Activated CD4-positive, alpha-beta T cell treated with anti-CD3 and anti-CD28 coated beads, Interleukin-2, Interleukin-4, amounts not matched to agents 100 ng/mL and 50 ng/mL, durations not matched to agents 16 hours and 8 hours (primary cell): ENCODE measurements around the gene CFDP1.

Experiments
- DNase-seq: peaks from one replicate; pipeline ENCODE4 v3.0.0-alpha.2; 2020; ENCODE audit warnings: low spot score

The CFDP1 gene

DNA sequence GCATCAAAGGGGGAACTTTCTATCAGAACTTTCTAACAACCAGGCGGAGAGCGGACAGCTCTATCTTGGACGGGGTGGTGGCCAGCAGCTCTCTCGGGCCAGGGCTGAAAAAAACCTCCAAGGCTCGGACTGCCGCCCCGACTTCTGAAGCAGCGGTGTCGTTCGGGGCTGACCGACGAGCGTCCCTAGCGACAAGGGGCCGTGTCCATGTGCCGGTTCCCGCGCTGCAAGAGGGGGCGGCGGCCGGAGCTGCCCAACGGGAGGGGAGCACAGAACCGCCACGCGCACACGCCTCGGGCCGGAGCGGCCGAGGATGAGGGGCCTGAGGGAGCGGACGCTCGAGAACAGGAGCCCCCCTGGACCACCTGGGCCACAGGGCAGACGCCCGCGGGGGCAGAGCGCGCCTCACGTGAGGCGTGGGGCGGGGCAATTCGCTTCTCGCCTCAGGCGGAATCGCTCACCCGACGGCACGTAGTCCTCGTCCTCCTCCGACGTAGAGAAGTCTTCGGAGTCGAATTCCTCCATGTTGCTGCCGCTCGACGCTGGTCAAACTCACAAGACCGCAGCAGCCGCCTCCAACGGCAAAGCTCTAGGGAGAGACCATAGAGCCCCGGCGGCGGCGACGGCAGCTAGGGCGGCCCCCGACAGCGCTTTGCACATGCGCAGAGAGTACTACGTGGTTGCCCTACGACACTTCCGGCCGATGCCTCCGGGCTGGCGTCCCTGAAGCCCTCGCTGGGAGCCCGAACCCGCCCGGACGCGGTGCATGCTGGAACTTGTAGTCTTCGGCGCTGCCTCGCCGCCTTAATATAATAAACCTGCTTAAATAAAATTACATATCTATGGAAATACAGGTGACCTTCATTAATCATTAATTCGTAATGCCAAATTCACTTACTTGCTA is at the start of gene CFDP1:
Gene CFDP1, minus strand, starts transcription at position 676 of the 904 bp plus-strand sequence. Its CDS starts 151 bp downstream, at position 525.
- peak; percentile 96 for DNase-seq

DNA sequence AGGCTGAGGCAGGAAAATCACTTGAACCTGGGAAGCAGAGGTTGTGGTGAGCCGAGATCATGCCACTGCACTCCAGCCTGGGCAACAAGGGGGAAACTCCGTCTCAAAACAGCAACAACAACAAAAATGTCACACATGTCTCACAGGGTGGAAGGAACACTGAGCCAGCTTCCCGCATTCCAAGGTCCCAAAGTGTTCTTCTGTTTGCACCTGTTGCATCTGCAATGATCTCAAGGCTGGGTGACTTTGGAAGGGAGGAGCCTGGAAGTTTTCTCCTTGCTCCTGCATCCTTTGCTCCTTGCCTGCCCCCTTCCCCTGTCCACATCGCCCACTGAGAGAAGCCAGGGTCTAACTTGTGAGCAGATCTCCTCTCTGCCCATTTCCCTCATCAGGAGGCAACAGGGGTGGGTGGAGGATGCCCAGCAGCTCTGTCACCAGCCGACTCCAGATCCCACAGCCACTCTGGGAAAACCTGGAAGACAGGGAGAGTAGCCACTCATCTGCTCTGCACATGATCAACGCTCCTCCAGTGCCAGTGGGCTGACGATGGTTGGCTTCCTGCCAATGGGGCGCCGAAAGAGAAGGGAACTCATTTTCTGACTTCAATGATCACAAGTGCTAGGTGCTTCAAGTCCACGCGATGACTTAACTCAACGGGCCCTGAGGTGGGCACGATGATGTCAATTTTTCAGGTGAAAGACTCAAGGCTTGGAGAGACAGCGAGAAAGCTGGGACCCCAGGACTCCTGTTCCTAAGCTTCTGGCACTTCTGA is 49.3 kb upstream of the CFDP1 start:
- no peak for DNase-seq

DNA sequence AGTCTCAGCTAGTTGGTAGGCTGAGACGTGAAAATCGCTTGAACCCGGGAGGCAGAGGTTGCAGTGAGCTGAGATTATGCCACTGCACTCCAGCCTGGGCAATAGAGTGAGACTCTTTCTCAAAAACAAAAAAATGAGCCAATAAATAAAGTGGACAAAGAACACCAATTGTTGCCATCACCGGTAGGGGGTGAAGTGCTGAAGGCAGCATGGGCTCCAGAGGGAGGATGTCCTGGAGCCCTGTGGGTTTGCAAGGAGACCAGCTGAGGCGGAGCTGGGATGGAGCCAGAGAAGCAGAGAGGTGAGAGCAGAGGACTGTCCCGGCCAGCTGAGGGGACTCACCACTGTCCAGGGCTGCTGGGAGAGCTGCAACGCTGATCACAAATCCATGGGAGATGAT is 48.2 kb upstream of the CFDP1 start:
- DNase-seq, result no peak

DNA sequence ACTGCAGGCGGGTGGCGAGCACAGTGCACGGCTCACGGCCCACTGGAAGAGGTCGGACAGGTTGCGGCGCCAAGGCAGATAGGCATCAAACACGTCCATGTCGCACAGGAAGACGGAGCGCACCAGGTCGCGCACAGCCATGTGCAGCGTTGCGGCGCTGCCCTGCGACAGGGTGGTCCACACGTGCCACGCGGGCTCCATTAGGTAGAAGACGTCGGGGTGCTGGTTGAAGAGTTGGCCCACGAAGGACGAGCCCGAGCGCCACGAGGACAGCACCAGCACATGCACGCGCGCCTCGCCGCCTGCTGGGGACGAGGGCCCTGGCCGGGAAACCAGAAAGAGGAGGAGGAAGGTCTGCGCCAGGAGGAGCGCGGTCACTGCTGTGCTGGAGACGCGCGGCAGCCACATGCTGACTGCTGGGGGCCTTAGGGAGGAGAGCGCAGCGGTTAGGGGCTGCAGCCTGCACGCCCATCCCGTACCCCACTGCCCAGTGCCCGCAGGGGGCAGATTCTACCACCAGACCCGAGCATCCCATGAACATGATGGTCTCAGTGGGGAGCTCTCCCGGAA is 46.2 kb upstream of the CFDP1 start:
- DNase-seq, result no peak

DNA sequence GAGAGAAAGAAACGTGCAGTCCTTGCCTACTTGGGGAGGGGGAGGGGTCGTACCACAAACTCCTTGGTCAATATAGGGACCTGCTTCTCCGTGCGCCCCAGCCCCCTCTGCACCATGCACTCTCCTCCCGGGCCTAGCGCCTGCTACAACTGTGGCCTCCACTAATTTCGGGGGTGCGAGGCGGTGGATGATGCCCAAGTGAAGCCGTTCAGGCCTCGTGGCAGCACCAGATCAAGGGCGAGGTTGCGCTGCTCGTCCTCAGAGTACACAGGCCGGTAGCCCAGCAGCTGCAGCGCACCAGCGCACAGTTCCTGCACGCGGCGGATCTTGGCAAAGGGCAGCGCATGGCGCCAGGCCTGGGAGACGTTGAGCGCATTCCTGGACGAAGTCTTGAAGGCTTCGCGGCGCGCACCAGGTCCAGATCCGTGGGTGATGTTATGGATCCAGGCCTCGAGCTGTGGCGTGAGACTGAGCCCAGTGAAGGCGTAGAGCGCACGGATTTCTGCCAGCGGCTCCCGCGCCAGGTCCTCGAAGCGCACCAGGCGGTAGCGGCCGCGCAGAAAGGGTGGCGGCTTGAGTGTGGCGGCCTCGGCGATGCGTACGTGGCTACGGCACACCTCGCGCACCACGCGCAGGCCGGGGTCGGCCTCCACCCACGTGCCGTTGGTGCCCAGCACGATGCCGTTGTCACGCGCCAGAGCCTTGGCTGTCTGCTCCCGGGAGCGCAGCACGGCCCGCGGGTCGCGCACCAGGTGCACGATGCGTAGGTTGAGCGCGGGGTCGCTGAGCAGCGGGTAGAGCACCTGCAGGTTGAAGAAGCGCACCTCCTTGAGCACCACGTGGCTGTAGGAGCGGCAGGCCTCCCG is 45.4 kb upstream of the CFDP1 start:
- no peak for DNase-seq

DNA sequence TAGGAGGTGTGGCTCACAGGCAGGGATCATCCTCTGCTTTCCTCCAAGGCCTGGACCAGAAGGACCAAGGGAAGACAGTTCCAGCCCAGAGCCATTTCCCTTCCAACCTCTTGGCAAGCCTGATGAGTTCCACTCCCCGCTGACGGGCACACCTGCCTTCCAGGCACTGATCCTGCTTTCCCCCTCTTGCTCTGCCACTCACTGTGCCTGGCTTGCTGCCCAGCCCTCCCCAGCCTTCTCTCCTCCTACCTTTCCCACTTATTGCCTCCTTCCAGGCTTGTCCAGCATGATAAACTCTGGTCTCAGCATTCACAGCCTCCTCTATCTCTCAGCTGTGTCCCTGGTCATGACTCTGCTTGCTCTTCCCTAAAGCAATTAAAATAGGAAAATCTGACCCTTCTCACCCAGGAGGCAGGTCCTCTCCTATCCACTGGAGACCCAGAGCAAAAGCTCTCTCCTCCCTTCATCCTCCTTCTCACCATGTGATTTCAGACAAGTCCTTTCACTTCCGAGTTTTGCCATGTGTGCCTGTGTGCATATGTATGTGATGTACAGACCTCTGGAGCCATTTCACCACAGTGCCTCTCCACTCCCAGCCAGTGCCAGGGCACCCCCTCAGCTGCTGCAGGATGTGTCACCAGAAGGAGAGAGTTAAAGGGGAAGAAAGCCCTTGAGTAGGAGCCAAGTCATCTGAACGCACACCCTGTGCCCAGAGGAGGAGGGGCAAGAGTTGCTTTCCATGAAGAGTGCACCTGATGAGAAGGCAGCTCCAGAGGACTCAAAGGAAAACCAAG is 44.6 kb upstream of the CFDP1 start:
- DNase-seq, result no peak

DNA sequence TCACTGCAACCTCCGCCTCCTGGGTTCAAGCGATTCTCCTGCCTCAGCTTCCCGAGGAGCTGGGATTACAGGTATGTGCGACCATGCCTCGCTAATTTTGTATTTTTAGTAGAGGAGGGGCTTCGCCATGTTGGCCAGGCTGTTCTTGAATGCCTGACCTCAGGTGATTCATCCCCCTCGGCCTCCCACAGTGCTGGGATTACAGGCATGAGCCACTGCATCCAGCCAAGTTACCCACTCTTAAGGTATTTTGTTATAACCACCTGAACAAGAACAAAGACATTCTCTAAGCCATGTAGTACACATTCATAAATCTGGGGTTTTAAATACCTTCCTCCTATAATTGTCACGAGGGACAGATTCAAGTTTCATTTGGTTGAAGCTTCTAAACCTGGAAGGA is 43.5 kb upstream of the CFDP1 start:
- DNase-seq, result no peak

DNA sequence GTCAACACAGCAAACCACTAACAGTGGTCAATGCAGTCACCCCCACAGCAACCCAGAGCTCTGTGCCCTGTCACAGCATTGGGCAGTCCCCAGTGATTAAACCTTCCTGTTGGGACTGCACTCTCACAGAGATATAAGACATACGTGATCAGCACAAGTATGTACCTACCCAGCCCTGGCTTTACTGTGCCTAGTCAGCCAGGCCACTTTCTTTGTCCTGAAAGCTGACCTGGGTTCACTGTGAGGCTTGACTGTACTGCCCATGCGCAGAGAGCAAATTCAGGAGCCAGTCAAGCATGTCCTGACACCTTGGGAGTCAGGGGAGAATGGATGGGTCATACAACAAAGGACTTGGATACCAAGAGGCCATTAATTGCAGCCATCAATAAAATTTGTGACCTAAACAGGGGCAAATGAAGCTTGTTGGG is 42.1 kb upstream of the CFDP1 start:
- no peak for DNase-seq

DNA sequence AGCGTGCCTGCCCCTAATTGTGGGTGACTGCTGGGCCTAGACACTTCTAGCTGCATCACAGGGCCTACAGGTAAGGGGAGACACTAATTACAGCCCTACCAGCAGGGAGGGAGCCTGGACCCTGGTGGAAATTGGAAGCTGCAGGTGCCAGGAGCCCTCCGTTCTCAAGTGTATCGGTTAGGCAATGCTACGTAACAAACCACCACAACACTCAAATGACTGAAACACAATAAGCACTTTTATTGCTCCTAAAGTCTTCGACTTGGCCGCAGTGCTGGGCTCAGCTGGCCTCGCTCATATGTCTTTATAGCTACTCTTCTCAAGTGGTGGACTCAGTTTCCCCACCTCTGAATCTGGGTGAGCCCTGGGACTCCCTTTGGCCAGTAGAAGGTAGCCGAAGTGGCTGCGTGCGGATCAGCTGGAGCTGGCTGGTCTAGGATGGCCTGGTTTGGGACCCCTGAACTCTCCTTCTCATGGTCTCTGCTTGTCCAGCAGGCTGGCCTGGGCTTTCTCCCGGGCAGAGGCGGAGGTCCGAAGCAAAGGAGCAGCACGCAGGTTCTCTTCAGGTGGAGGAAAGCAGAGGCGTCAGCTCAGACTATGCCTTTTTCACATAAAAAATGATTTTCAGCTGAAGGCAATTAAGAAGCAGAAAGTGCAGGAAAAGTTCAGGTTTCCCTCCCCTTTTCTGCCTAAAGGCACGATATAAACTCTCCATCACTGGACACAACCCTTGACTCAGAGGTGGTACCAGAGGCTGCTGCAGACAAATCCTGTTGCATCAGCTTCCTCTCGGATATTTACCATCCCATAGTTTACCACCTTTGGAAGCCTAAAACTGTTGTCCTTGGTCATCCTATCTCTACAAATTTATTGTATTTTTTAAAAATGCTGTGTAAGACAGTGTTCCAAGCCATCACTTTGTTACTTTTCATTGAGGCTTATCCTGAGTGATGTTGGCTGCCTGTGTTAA is 39.9 kb upstream of the CFDP1 start:
- DNase-seq, result no peak

DNA sequence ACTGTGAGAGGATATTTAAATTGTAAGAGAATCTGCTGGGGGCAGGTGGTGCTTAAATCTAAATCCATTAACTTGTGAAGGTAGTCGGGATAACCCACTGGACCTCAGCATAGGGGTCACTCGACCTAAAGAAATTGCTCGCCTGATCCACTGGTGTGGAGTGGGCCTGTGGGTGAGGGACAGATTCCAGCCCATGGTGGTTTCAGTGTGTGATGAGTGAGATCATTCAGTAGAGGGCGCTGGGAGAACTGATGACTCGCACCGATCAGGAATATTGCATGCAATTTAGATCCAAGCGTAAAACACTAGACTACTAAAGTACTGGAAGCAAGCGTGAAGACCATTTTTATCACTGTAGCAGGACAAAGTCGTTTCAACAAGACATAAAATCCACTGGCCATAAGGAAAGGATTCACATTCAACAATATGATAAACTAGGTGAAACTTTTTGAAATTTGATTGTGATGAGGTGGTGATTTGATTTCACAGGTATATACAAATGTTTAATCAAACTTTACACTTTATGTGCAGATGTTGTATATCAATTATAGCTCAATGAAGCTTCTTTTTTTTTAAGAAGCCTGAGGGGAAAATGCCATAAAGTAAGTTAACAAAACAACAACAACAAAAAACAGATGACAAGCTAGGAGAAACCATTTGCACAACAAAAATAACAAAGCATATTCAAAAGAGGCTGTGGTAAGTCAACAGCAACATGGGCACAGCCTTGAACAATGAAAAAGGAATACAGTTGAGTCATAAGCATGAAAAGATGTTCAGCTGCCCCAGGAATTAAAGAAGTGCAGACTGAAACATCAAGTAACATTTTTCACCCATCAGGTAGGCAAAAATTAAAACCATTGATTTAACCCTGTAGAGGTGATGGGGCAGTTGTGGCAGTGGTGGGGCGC is 38.7 kb upstream of the CFDP1 start:
- peak; percentile 44 for DNase-seq

DNA sequence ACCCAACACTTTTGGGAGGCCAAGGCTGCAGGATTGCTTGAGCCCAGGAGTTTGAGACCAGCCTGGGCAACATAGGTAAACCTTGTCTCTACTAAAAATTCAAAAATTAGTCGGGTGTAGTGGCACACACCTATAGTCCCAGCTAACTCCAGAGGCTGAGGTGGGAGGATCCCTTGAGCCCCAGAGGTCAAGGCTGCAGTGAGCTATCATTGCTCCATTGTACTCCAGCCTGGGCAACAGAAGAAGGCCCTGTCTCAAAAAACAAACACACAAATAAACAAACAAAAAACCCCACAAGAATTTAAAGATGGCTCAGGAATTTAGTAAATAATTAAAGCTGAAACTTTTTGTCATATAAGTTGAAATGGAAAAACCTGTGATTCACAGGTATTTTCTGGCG is 33.5 kb upstream of the CFDP1 start:
- no peak for DNase-seq

DNA sequence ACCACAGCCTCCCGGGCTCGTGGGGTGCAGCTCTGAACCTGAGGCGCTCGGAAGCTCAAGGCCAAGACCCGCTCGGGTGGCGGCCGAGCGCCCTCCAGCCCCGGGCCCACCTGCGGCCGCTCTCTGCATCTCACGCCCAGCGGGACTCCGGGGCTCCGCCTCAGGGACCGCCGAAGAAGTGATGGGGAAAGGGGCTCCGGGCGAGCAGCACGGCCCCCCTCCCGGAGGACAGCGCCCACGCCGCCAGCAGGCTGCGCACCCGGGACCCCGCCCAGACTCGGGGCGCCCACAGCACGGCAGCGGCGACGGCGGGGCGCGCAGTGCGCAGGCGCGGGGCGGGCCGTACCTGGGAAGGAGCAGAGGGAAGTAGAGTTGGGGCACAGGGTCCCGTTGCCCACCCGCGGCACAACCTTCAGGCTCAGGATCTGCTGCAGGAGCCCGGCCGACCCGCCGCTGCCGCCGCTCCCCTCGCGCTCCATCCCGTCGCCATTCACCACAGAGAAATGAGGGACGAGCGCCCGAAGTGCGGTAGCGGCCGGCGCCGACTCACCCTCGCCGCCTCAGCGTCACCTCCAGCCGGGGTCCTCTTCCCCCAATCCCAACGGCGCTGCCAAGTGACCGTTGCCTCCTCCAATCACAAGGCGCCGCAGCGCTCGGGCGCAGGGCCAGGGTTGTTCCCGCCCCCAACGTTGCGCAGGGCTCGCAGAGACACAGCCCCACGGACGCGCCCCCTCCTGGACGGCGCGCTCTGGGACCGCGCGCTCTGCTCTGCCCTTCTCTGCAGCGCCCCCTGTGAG is 31.0 kb upstream of the CFDP1 start, which contains the start of gene TMEM170A:
Gene TMEM170A, minus strand, starts transcription at position 568 of the 797 bp plus-strand sequence. Its CDS starts 89 bp downstream, at position 479.
- DNase-seq, result peak; percentile 99

DNA sequence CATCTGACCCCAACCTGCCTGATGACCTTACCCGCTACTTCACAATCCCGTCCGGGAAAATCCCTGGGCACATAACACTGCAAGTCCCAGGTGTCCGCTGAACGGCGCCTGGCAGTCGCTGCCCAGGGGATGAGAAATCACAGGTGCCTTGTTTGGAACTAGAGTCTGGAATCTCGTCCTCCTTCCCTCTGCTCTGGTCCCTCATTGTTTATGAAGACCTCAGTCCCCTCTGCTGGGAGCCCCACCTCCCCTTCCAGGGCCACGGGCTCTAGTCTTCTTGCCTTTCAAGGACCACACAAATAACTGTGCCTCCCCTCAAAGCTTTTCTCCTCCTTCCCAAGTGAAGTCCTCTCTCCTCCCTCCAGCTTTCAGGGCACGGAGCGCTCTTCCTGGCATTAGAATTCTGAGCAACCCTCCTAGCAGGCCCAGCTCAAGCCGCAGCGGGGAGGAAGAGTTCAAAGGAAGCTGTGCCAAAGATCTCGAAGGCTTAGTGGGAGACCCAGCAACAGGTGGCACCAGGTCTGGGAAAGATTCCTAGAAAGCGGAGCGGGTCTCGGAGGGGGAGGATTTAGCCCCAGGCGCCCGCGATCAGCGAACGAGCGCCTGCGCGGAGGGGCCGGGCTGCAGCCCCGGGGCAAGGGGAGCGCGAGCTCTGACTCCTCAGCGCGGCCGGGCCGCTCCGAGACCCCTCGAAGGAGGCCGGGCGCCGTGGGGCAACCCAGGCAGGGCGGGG is 30.3 kb upstream of the CFDP1 start:
- DNase-seq, result peak; percentile 8

DNA sequence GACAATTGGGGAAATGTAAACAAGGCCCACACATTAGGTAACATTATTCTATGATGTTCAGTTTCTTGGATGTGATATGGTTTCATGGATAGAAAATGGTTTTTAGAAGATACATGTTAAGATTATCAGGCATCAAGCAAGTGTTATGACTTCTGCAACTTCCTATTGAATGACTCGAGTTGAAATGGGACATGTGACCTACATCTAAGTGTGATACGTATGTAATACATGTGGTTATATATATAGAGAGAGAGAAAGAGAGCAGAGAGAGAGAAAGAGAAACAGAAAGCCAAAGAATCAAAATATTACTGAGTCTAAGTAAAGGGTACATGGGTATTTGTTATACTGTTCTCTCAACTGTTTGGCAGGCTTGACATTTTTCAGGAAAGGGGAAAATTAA is 29.5 kb upstream of the CFDP1 start:
- peak; percentile 38 for DNase-seq

DNA sequence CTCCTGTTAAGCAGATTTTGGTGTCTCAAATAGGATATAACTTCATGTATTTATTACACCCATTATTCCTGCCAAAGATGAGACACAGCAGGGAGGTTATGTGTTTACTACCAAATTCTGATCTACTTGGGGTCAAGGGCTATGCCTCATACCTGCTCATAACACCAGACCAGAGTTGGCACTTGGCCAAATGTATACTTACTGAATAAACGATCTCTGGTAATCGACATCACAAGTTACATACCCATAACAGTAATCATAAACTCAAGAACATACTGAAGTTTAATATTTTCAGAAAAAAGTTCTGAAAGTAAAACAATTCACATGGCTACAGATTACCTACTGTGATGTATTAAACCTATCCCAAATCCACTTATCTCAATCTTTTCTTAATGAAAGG is 28.3 kb upstream of the CFDP1 start:
- no peak for DNase-seq

DNA sequence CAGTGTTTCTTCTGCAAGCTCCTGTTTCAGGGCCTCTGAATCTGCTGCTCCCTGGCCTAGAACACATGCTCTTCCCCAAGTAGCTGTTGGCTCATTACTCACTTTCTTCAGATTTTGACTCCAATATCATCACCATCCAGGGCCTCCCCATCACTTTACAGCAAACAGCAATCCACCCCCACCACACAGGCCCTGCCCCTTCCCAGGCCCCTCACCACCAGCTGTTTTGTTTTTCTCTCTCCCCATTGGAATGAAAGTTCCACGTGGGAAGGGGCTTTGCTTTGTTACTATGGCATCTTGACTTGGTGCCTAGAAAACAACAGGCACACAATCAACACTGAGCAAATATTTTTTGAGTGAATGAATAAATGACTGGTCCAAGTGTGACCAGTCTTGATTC is 27.1 kb upstream of the CFDP1 start:
- DNase-seq, result no peak

DNA sequence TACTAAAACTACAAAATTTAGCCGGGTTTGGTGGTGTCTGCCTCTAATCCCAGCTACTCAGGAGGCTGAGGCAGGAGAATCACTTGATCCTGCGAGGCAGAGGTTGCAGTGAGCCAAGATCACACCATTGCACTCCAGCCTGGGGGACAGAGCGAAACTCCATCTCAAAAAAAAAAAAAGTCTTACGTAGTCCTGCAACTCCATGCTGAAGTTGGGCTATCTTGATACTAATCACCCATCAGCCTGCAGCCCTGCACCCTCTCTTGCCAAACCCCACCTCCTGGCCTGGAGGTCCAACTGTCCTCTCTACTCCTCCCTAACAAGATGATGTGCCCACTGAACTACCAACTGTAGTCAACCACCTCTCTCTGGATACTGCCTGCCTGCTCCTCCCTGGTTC is 26.4 kb upstream of the CFDP1 start:
- DNase-seq, result no peak
